Endodermal cell (in vitro differentiated cells): ENCODE results near the gene SPCS1. TPM values are rescaled to one million over a fixed set of nuclear protein-coding genes. Genes with fewer than 3 reads are reported as not detected.

ENCODE experiments used
- DNase-seq: peaks from one replicate; pipeline ENCODE4 v3.0.0-alpha.2; 2017
- H3K27ac ChIP-seq: 2 replicates; pipeline ENCODE4 v1.5.1; 2013; ENCODE audit warnings: mild to moderate bottlenecking, low read depth, low read length, moderate library complexity
- H3K27me3 ChIP-seq: 2 replicates; pipeline ENCODE4 v1.6.1; 2013; ENCODE audit warnings: mild to moderate bottlenecking, low read length, moderate library complexity; ENCODE audit not compliant: insufficient read depth, control insufficient read depth, poor library complexity, severe bottlenecking
- H3K36me3 ChIP-seq: 2 replicates; pipeline ENCODE4 v1.7.0; 2013; ENCODE audit warnings: mild to moderate bottlenecking, low read length, moderate library complexity; ENCODE audit not compliant: control insufficient read depth, insufficient read depth
- H3K4me1 ChIP-seq: one replicate; pipeline ENCODE4 v1.7.0; 2013; ENCODE audit warnings: low read length; ENCODE audit not compliant: control insufficient read depth, insufficient read depth
- H3K4me3 ChIP-seq: 2 replicates; pipeline ENCODE4 v1.5.1; 2013; ENCODE audit warnings: mild to moderate bottlenecking, low read length, moderate library complexity
- H3K9ac ChIP-seq: 2 replicates; pipeline ENCODE4 v1.6.1; 2013; ENCODE audit warnings: mild to moderate bottlenecking, low read length, moderate library complexity; ENCODE audit not compliant: poor library complexity, severe bottlenecking; ENCODE audit errors: extremely low read depth
- H3K9me3 ChIP-seq: 2 replicates; pipeline ENCODE4 v1.6.1; 2013; ENCODE audit warnings: mild to moderate bottlenecking, low read length, moderate library complexity; ENCODE audit not compliant: control insufficient read depth
- H3K27ac Mint-ChIP-seq: 2 replicates; pipeline ENCODE4 v1.8.0; 2020; ENCODE audit warnings: mixed read lengths
- H3K27me3 Mint-ChIP-seq: 2 replicates; pipeline ENCODE4 v1.8.0; 2021; ENCODE audit warnings: mild to moderate bottlenecking, mixed read lengths; ENCODE audit not compliant: insufficient read depth
- H3K36me3 Mint-ChIP-seq: 2 replicates; pipeline ENCODE4 v1.8.0; 2020; ENCODE audit warnings: low read depth, mixed read lengths
- H3K4me1 Mint-ChIP-seq: 2 replicates; pipeline ENCODE4 v1.8.0; 2020; ENCODE audit warnings: mixed read lengths
- H3K4me3 Mint-ChIP-seq: 2 replicates; pipeline ENCODE4 v1.8.0; 2020; ENCODE audit warnings: mild to moderate bottlenecking, moderate library complexity, mixed read lengths
- H3K9me3 Mint-ChIP-seq: 2 replicates; pipeline ENCODE4 v1.8.0; 2020; ENCODE audit warnings: mild to moderate bottlenecking, mixed read lengths
- WGBS, 2 experiments: methylation state at CpG; one replicate each; pipeline versions ENCODE4 v1.1.5 to v1.1.7; 2013; ENCODE audit warnings: missing lambda C conversion rate in 2 of 2, mixed read lengths in 1 of 2; ENCODE audit not compliant: insufficient coverage in 1 of 2, insufficient read length in 1 of 2; 5-methylcytosine and 5-hydroxymethylcytosine counted together
- total RNA-seq, 2 donors: library from RNA; stranded (reverse); fragmentation: NEBNext Ultra II Directional in 1 of 2; extraction: Animal tissue kit (Norgen Biotek cat#: 25700) in 1 of 2; gene quantifications; 2 replicates in 1 of 2; 3 replicates in 1 of 2; pipeline ENCODE4 v1.2.1, GENCODE V29; 2021
- TF ChIP-seq, protein P1 (sequence below): fragments of 200-600 bp; sonication (generic); conservative IDR thresholded peaks from 2 replicates; pipeline ENCODE4 v1.5.0; 2021; ENCODE audit warnings: antibody characterized with exemption, mild to moderate bottlenecking

The SPCS1 gene
- total RNA-seq, 2 donors from 2014 or later: 101 to 113 TPM

DNA sequence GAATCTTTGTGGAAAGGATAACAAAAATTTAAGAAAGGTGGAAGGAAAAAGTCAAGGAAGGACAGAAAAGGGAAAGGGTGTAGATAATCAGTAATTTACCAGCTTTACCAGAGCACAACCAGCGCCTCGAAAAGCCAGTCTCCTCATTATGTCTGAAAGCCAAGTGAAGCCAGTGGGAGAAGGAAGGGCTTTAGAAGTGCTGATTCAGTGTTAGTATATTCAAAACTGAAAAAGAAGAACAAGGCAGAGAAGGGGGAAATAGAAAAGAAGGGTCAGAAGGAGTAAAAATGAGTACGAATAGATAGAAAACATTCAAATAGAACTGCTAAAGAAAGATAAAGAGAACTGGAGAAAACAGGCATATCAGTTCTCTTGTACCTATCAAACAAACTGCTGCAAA lies 24.3 kb upstream of the SPCS1 start:
- no peak overlapping the region for H3K4me3 ChIP-seq
- Mint-ChIP-seq H3K4me1 (peaks cover 10% of the 10 kb centered on the region), H3K27ac (no peak overlapping the region), H3K27me3 (no peaks in the 10 kb centered on the region), H3K36me3 (peaks cover 38% of the 10 kb centered on the region), H3K4me3 (no peak overlapping the region), H3K9me3 (no peaks in the 10 kb centered on the region)
- no peaks in the 10 kb centered on the region for H3K9me3 ChIP-seq
- no peaks in the 10 kb centered on the region for H3K27me3 ChIP-seq
- no peak for DNase-seq
- WGBS, 2 experiments: 85 to 89% methylated on average over 3 of the region's 3 CpGs
- no peak overlapping the region for H3K9ac ChIP-seq
- no peak overlapping the region for H3K27ac ChIP-seq
- H3K36me3 ChIP-seq: peaks cover 50% of the 10 kb centered on the region
- no peaks in the 10 kb centered on the region for H3K4me1 ChIP-seq
- TF ChIP-seq, protein P1, sequence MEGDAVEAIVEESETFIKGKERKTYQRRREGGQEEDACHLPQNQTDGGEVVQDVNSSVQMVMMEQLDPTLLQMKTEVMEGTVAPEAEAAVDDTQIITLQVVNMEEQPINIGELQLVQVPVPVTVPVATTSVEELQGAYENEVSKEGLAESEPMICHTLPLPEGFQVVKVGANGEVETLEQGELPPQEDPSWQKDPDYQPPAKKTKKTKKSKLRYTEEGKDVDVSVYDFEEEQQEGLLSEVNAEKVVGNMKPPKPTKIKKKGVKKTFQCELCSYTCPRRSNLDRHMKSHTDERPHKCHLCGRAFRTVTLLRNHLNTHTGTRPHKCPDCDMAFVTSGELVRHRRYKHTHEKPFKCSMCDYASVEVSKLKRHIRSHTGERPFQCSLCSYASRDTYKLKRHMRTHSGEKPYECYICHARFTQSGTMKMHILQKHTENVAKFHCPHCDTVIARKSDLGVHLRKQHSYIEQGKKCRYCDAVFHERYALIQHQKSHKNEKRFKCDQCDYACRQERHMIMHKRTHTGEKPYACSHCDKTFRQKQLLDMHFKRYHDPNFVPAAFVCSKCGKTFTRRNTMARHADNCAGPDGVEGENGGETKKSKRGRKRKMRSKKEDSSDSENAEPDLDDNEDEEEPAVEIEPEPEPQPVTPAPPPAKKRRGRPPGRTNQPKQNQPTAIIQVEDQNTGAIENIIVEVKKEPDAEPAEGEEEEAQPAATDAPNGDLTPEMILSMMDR: no peak

DNA sequence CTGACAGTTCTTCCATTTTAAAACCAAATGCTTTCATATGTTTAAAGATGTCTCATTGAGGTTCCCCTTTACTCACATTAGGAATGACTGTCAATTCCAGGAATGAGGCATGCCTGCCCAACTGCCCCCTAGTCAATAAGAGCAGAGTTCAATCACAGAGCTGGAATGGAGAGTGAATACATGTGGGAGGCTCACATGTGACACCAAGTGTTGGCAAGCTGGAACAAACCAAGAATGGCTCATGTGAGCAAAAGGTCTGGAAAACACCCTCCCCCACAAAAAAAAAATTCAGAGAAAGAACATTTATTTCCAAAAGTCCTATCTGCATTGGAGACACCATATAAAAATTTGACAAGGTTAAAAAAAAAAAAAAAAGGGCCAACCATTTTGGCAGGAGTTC lies 23.9 kb upstream of the SPCS1 start:
- peaks cover 37% of the 10 kb centered on the region for H3K36me3 Mint-ChIP-seq
- no peaks in the 10 kb centered on the region for H3K27me3 Mint-ChIP-seq
- H3K27ac Mint-ChIP-seq: peak overlapping the region; percentile 24
- Histone ChIP-seq H3K9ac (no peak overlapping the region), H3K36me3 (peaks cover 49% of the 10 kb centered on the region), H3K27me3 (no peaks in the 10 kb centered on the region), H3K4me3 (no peak overlapping the region), H3K9me3 (no peaks in the 10 kb centered on the region), H3K27ac (no peak overlapping the region), H3K4me1 (no peaks in the 10 kb centered on the region)
- no peak overlapping the region for H3K4me3 Mint-ChIP-seq
- TF ChIP-seq, protein P1: peak; percentile 43
- DNase-seq: no peak
- H3K9me3 Mint-ChIP-seq: no peaks in the 10 kb centered on the region
- peaks cover 14% of the 10 kb centered on the region for H3K4me1 Mint-ChIP-seq

DNA sequence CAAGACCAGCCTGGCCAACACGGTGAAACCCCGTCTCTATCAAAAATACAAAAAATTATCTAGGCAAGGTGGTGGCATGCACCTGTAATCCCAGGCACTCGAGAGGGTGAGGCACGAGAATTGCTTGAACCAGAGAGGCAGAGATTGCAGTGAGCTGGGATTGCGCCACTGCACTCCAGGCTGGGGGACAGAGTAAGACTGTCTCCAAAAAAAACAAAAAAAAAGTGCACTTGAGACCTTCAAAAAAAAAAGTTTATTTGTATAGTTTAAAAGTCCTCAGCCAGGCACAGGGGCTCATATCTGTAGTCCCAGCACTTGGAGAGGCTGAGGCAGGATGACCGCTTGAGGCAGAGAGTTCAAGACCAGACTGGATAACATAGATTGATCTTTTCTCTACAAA lies 22.3 kb upstream of the SPCS1 start:
- no peaks in the 10 kb centered on the region for H3K27me3 Mint-ChIP-seq
- WGBS, 2 experiments: 81 to 85% methylated on average over 6 of the region's 6 CpGs
- H3K27me3 ChIP-seq: no peaks in the 10 kb centered on the region
- H3K36me3 ChIP-seq: peaks cover 54% of the 10 kb centered on the region
- H3K27ac ChIP-seq: no peak overlapping the region
- TF ChIP-seq, protein P1: no peak
- no peak for DNase-seq
- no peak overlapping the region for H3K27ac Mint-ChIP-seq
- H3K9me3 Mint-ChIP-seq: no peaks in the 10 kb centered on the region
- H3K36me3 Mint-ChIP-seq: peaks cover 43% of the 10 kb centered on the region
- peak overlapping the region; percentile 88 for H3K4me3 ChIP-seq
- peaks cover 18% of the 10 kb centered on the region for H3K4me1 Mint-ChIP-seq
- no peaks in the 10 kb centered on the region for H3K9me3 ChIP-seq
- H3K4me1 ChIP-seq: no peaks in the 10 kb centered on the region
- H3K9ac ChIP-seq: no peak overlapping the region
- no peak overlapping the region for H3K4me3 Mint-ChIP-seq
